T-cell (primary cell): ENCODE results near the gene SLC39A10. TPM values are rescaled to one million over a fixed set of nuclear protein-coding genes. Genes with fewer than 3 reads are reported as not detected.
"Not testable (repeated sequence)": the region's sequence is repeated elsewhere in the genome, so short reads cannot be mapped to it uniquely, and the experiment has no call there.

Experiments used
- ATAC-seq, 4 experiments: fragments of 200-7000 bp in 3 of 4; fragments of 150-1000 bp in 1 of 4; cut with Tn5 transposase; replicated peaks in 1 of 4; 1 replicate in 3 of 4; 2 replicates in 1 of 4; pipeline ENCODE4 v1.10.0; 2021; ENCODE audit warnings: moderate library complexity in 3 of 4, mild to moderate bottlenecking in 2 of 4, moderate number of reproducible peaks in 1 of 4
- CTCF ChIA-PET, 2 donors: fragments of 300-600 bp; sonication (Branson Sonifier 250); formaldehyde crosslinking; loops; one replicate each; lab custom pipeline; 2022; ENCODE audit warnings: antibody characterized with exemption in 2 of 2; lab: Charles Lee
- POLR2A ChIA-PET, 2 donors: fragments of 300-600 bp; sonication (Branson Sonifier 250); formaldehyde crosslinking; loops; one replicate each; lab custom pipeline; 2022; ENCODE audit warnings: antibody characterized with exemption in 2 of 2; lab: Charles Lee
- DNase-seq, 35 experiments: peaks; one replicate each; pipeline versions ENCODE4 v3.0.0 to v3.0.0-alpha.2; 2013 to 2023
- H3K27ac ChIP-seq: one replicate; pipeline ENCODE4 v1.5.1; 2013; ENCODE audit warnings: low read length
- H3K27me3 ChIP-seq, 2 experiments: replicated peaks in 1 of 2; 1 replicate in 1 of 2; 2 replicates in 1 of 2; pipeline versions ENCODE4 v1.6.1 to v1.7.0; 2013; ENCODE audit warnings: low read length in 1 of 2, mixed read lengths in 1 of 2; ENCODE audit not compliant: control insufficient read depth in 2 of 2, insufficient read depth in 2 of 2; ENCODE audit errors: extremely low read depth in 1 of 2
- H3K36me3 ChIP-seq, 2 donors: 1 replicate in 1 of 2; 2 replicates in 1 of 2; pipeline versions ENCODE4 v1.6.1 to v1.7.0; 2013; ENCODE audit warnings: low read length in 1 of 2; ENCODE audit not compliant: control insufficient read depth in 2 of 2, insufficient read depth in 1 of 2; ENCODE audit errors: extremely low read depth in 1 of 2
- H3K4me1 ChIP-seq, 2 experiments: 1 replicate in 1 of 2; 2 replicates in 1 of 2; pipeline versions ENCODE4 v1.6.1 to v1.7.0; 2013; ENCODE audit warnings: low read length in 2 of 2, mixed read lengths in 1 of 2; ENCODE audit not compliant: insufficient read depth in 2 of 2, control insufficient read depth in 1 of 2; ENCODE audit errors: extremely low read depth in 1 of 2
- H3K4me3 ChIP-seq, 2 donors: 1 replicate in 1 of 2; 2 replicates in 1 of 2; pipeline versions ENCODE4 v1.5.1 to v1.7.0; 2013; ENCODE audit warnings: mild to moderate bottlenecking in 2 of 2, low read length in 1 of 2, moderate library complexity in 1 of 2; ENCODE audit not compliant: control insufficient read depth in 1 of 2; ENCODE audit errors: extremely low read depth in 1 of 2
- H3K9me3 ChIP-seq: 2 replicates; pipeline ENCODE4 v1.7.0; 2013
- H3K27ac Mint-ChIP-seq, 2 donors: one replicate each; pipeline ENCODE4 v1.8.0; 2020 to 2021; ENCODE audit warnings: mild to moderate bottlenecking in 2 of 2, mixed read lengths in 2 of 2
- H3K27me3 Mint-ChIP-seq, 2 donors: one replicate each; pipeline ENCODE4 v1.8.0; 2021 to 2022; ENCODE audit warnings: mixed read lengths in 2 of 2
- H3K36me3 Mint-ChIP-seq: one replicate; pipeline ENCODE4 v1.8.0; 2021; ENCODE audit warnings: mixed read lengths
- H3K4me1 Mint-ChIP-seq, 3 donors: one replicate each; pipeline ENCODE4 v1.8.0; 2020 to 2022; ENCODE audit warnings: mixed read lengths in 3 of 3, mild to moderate bottlenecking in 1 of 3
- H3K4me3 Mint-ChIP-seq, 3 donors: one replicate each; pipeline ENCODE4 v1.8.0; 2020 to 2022; ENCODE audit warnings: mild to moderate bottlenecking in 3 of 3, mixed read lengths in 3 of 3, moderate library complexity in 3 of 3
- H3K9me3 Mint-ChIP-seq, 3 donors: one replicate each; pipeline ENCODE4 v1.8.0; 2020 to 2022; ENCODE audit warnings: mixed read lengths in 3 of 3
- WGBS: methylation state at CpG from one replicate; pipeline ENCODE4 v1.1.5; 2013; ENCODE audit warnings: missing lambda C conversion rate; ENCODE audit not compliant: insufficient coverage; 5-methylcytosine and 5-hydroxymethylcytosine counted together
- total RNA-seq, 35 experiments: library from RNA in 6 of 35; stranded (reverse) in 6 of 35; fragments of 120-200 nt in 1 of 35; gene quantifications; one replicate each; pipeline versions ENCODE4 v1.2.1 to v1.2.4 and lab custom pipeline; 2013 to 2026

SLC39A10 gene
- total RNA-seq, 5 donors from 2014 or later (not counting 1 experiment from before 2014, with no cell fraction given) = 49.8 to 81.7 (median 79.5) TPM

GRCh38 chr2:195677884-195678283, 20.9 kb downstream of the SLC39A10 start:
- H3K9me3 Mint-ChIP-seq = peaks cover 0 to 3% (median 0%) of the 10 kb centered on the region in 3 donors
- POLR2A ChIA-PET = no interaction called here

DNA sequence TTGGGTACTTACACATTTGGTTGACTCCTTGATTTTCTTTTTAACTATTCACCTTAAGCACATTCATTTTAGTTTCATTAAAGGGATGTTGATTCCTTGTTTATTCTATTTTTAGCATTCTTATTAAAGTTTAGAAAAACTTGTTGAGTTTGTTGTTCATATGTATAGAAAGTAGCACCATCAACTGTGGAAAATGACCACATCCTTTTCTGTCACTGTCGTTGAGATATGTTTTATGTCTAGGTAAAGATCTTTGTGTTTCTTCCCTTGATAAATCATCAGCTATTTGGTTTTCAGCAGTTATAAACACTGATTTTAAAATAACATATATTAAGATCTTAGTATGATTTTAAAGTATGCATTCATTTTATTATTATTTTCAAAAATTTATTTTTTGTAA, 25.1 kb downstream of the SLC39A10 start:
- ChIA-PET POLR2A (no interaction called here), CTCF (interaction anchor here in 1 of 2 donors (0.6 kb wide), 1 partner anchor 14 kb away, joined by 4 read pairs; no protein-coding TSS in a partner anchor)
- ATAC-seq (no peak), DNase-seq (no peak)
- Histone ChIP-seq H3K4me3 (no peak overlapping the region), H3K9me3 (no peaks in the 10 kb centered on the region), H3K27me3 (no peaks in the 10 kb centered on the region), H3K4me1 (peaks cover 9 to 11% of the 10 kb centered on the region in 2 experiments), H3K36me3 (peaks cover 0 to 12% of the 10 kb centered on the region in 2 donors), H3K27ac (no peak overlapping the region)
- Mint-ChIP-seq H3K9me3 (peaks cover 0 to 3% (median 0%) of the 10 kb centered on the region in 3 donors), H3K4me3 (no peak overlapping the region), H3K27me3 (no peaks in the 10 kb centered on the region), H3K36me3 (peaks cover 54% of the 10 kb centered on the region), H3K27ac (no peak overlapping the region), H3K4me1 (peaks cover 53 to 70% (median 57%) of the 10 kb centered on the region in 3 donors)
- WGBS = no CpG with 5 or more reads among the region's 1 CpG

More at GRCh38 chr2:195677884-195678283, 20.9 kb downstream of the SLC39A10 start:
- no peaks in the 10 kb centered on the region for H3K27me3 ChIP-seq
- no peak overlapping the region for H3K27ac Mint-ChIP-seq
- H3K4me1 ChIP-seq = peaks cover 7 to 8% of the 10 kb centered on the region in 2 experiments
- H3K4me1 Mint-ChIP-seq = peaks cover 44 to 63% (median 48%) of the 10 kb centered on the region in 3 donors
- peak overlapping the region in 1 of 3 donors; percentile 52 for H3K4me3 Mint-ChIP-seq
- no peak for DNase-seq
- peaks cover 0 to 6% of the 10 kb centered on the region in 2 donors for H3K36me3 ChIP-seq
- no peak overlapping the region for H3K4me3 ChIP-seq
- no peaks in the 10 kb centered on the region for H3K27me3 Mint-ChIP-seq
- H3K27ac ChIP-seq = no peak overlapping the region
- no peaks in the 10 kb centered on the region for H3K9me3 ChIP-seq
- ATAC-seq = no peak
- WGBS = 100% methylated on average over 1 of the region's 2 CpGs
- CTCF ChIA-PET = no interaction called here
- peaks cover 39% of the 10 kb centered on the region for H3K36me3 Mint-ChIP-seq

DNA sequence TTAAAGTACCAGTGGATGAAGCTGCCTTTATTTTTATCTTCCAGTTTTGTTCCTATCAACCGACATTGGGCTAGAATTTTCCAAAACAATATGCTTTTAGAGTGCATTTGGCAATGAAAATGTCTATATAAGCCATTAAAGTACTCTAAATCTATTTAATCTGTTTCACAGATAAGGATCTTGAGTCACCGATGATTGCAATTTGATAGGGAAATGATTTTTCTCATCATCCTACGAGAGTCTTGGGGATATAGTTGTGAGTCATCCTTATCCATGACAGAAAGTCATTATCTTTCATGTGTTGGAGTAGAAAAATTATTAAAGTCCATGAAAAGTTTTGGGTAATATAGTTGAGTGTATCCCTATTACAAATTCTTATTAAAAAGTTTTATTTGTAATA, 26.1 kb downstream of the SLC39A10 start:
- Mint-ChIP-seq H3K36me3 (peaks cover 55% of the 10 kb centered on the region), H3K27ac (no peak overlapping the region), H3K4me1 (peaks cover 48 to 60% (median 54%) of the 10 kb centered on the region in 3 donors), H3K27me3 (no peaks in the 10 kb centered on the region), H3K4me3 (no peak overlapping the region), H3K9me3 (peaks cover 0 to 3% (median 0%) of the 10 kb centered on the region in 3 donors)
- Histone ChIP-seq H3K4me1 (peaks cover 4% of the 10 kb centered on the region in 2 experiments), H3K36me3 (peaks cover 0 to 15% of the 10 kb centered on the region in 2 donors), H3K9me3 (no peaks in the 10 kb centered on the region), H3K27me3 (no peaks in the 10 kb centered on the region), H3K27ac (no peak overlapping the region), H3K4me3 (no peak overlapping the region)
- DNase-seq = no peak
- ChIA-PET CTCF (interaction anchor here in 1 of 2 donors (0.9 kb wide), 1 partner anchor 26 kb away, joined by 3 read pairs; the partner anchor contains the start of gene SLC39A10), POLR2A (no interaction called here)
- no peak for ATAC-seq
- no CpG with 5 or more reads among the region's 3 CpGs for WGBS

DNA sequence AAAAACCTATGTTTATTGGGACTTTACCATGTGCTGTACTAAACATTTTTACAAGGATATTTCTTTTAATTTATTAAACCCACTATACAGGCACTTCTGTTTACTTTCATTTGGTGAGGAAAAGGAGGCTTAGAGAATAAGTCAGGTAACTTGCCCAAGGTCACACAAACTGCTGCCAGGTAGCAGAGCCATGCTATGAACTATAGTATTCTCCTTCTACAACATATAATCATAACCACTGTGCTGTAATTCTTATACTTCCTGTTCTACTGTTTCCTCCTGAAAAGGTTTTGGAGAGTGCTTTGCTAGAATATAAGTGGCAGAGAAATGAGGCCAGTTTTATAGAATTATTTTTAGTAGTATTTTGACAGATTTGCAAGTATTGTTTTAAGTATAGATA, 29.5 kb downstream of the SLC39A10 start:
- Mint-ChIP-seq H3K27me3 (no peaks in the 10 kb centered on the region), H3K4me3 (no peak overlapping the region), H3K9me3 (peaks cover 2 to 17% (median 14%) of the 10 kb centered on the region in 3 donors), H3K27ac (peak overlapping the region; percentile 12 to 65), H3K36me3 (peaks cover 60% of the 10 kb centered on the region), H3K4me1 (peaks cover 38 to 48% (median 46%) of the 10 kb centered on the region in 3 donors)
- ChIA-PET POLR2A (no interaction called here), CTCF (interaction anchor here in 1 of 2 donors (1.3 to 1.7 kb wide), 2 partner anchors 26 to 188 kb away, joined by 3 to 5 read pairs; no protein-coding TSS in a partner anchor)
- Histone ChIP-seq H3K36me3 (peaks cover 0 to 10% of the 10 kb centered on the region in 2 donors), H3K27ac (no peak overlapping the region), H3K4me3 (no peak overlapping the region), H3K27me3 (no peaks in the 10 kb centered on the region), H3K9me3 (no peaks in the 10 kb centered on the region), H3K4me1 (peaks cover 4% of the 10 kb centered on the region in 2 experiments)
- no peak for ATAC-seq
- no peak for DNase-seq

DNA sequence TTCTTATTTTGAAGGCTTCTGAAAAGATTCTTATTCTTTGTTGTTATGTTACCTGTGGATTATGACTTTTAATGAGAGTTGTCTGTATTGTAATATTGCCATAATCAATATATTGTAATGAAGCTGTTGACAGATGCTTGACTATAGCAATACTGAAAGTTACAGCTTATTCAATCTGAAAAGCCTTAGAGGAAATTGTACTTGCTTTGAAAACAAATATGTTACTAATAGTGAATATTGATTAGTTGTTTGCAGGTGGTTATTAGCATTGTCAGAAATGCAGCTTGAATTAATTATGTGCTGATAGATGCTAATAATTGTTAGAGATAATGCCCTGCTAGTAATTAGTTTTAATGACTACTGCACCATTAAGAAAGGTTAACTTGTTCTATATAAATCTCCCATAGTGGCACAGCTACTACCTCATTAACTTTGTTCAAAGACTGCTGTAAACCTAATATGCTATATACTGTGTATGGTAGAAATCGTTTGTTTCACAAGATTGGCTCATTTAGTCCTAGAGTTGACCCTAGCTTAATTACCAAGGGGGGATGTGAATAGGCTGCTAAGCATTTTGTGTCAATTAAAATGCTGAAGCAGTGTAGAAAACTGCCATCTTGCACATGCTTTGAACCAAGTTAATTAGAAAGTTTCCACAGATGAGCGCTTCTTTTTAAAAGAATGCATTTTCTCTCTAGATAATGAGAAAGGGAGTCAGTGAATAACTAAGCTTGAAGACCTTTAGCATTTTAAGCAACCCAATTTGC, 30.5 kb downstream of the SLC39A10 start:
- Mint-ChIP-seq H3K27ac (no peak overlapping the region), H3K36me3 (peaks cover 64% of the 10 kb centered on the region), H3K4me3 (no peak overlapping the region), H3K9me3 (peaks cover 11 to 23% (median 19%) of the 10 kb centered on the region in 3 donors), H3K4me1 (peaks cover 48 to 54% (median 50%) of the 10 kb centered on the region in 3 donors), H3K27me3 (no peaks in the 10 kb centered on the region)
- WGBS = no CpG with 5 or more reads among the region's 2 CpGs
- Histone ChIP-seq H3K4me3 (no peak overlapping the region), H3K4me1 (peaks cover 4% of the 10 kb centered on the region in 2 experiments), H3K36me3 (peaks cover 0 to 10% of the 10 kb centered on the region in 2 donors), H3K27me3 (no peaks in the 10 kb centered on the region), H3K9me3 (no peaks in the 10 kb centered on the region), H3K27ac (no peak overlapping the region)
- ChIA-PET POLR2A (interaction anchor here in 1 of 2 donors (0.5 to 0.6 kb wide), 3 partner anchors 47 to 906 kb away, joined by 3 to 4 read pairs (median 3); no protein-coding TSS in a partner anchor), CTCF (interaction anchor here in 1 of 2 donors (1.3 to 1.7 kb wide), 2 partner anchors 27 to 189 kb away, joined by 3 to 5 read pairs; no protein-coding TSS in a partner anchor)
- no peak for DNase-seq
- ATAC-seq = no peak

DNA sequence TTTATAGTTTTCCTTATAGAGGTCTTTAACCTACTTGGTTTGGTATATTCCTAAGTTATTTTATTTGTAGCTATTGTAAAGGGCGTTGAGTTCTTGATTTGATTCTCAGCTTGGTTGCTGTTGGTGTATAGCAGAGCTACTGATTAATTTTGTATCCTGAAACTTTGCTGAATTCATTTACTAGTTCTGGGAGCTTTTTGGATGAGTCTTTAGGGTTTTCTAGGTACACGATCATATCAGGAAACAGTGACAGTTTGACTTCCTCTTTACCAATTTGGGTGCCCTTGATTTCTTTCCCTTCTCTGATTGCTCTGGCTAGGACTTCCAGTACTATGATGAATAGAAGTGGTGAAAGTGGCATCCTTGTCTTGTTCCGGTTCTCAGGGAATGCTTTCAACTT, 35.5 kb downstream of the SLC39A10 start:
- H3K27me3 Mint-ChIP-seq, H3K4me1 ChIP-seq, POLR2A ChIA-PET, ATAC-seq, DNase-seq, H3K27ac ChIP-seq, H3K27me3 ChIP-seq, H3K27ac Mint-ChIP-seq, H3K9me3 ChIP-seq, H3K4me3 Mint-ChIP-seq, H3K4me3 ChIP-seq: not testable (repeated sequence)
- 100% methylated on average over 1 of the region's 3 CpGs for WGBS
- H3K9me3 Mint-ChIP-seq = peaks cover 21 to 37% (median 25%) of the 10 kb centered on the region in 3 donors
- H3K36me3 ChIP-seq = peaks cover 0 to 12% of the 10 kb centered on the region in 2 donors
- peaks cover 70% of the 10 kb centered on the region for H3K36me3 Mint-ChIP-seq
- CTCF ChIA-PET = interaction anchor here in 1 of 2 donors (0.6 kb wide), 1 partner anchor 68 kb away, joined by 9 read pairs; no protein-coding TSS in a partner anchor
- H3K4me1 Mint-ChIP-seq = peaks cover 48 to 55% (median 52%) of the 10 kb centered on the region in 3 donors
